B cell (primary cell): ENCODE data around the gene KDM3A.

Experiments
- CTCF ChIP-seq: fragments of 200-600 bp; IDR thresholded peaks from one replicate; pipeline ENCODE4 v1.8.0; 2022; ENCODE audit warnings: antibody characterized with exemption, mild to moderate bottlenecking
- EZH2 ChIP-seq: IDR thresholded peaks from 2 replicates; pipeline ENCODE4 v1.6.1; 2012; ENCODE audit warnings: borderline replicate concordance, low read depth, mild to moderate bottlenecking, moderate library complexity, low read length; ENCODE audit not compliant: insufficient read depth, poor library complexity, severe bottlenecking

- TF ChIP-seq CTCF (no peak), EZH2 (no peak)
Observed at GRCh38 chr2:86420913-86421312, 20.3 kb upstream of the KDM3A start.
